HFF-Myc (cell line): ENCODE measurements around the gene P2RY1.
A peak's percentile ranks its signal among the peaks of the same experiment; 100 is the strongest.

Experiments
- DNase-seq: peaks from one replicate; pipeline ENCODE4 v3.0.0-alpha.2; 2011; ENCODE audit warnings: low read depth; ENCODE audit errors: extremely low read depth
- H3K4me3 ChIP-seq: replicated peaks from 2 replicates; pipeline ENCODE4 v1.5.1; 2011; ENCODE audit warnings: low read depth, mild to moderate bottlenecking, control low read depth, low read length
- CTCF ChIP-seq: IDR thresholded peaks from 2 replicates; pipeline ENCODE4 v1.5.1; 2012; ENCODE audit warnings: mild to moderate bottlenecking, low read depth, low read length, control low read depth; ENCODE audit errors: missing control alignments

Gene P2RY1

GRCh38 chr3:152827313-152827712 is 7.6 kb upstream of the P2RY1 start:
- H3K4me3 ChIP-seq: no peak overlapping the region
- DNase-seq: no peak
- TF ChIP-seq CTCF: no peak

- no peak for DNase-seq
- TF ChIP-seq CTCF: no peak
Observed at GRCh38 chr3:152828075-152828840, 6.7 kb upstream of the P2RY1 start.

GRCh38 chr3:152830245-152830644 is 4.7 kb upstream of the P2RY1 start:
- no peak for DNase-seq
- no peak overlapping the region for H3K4me3 ChIP-seq
- TF ChIP-seq CTCF: no peak

More at GRCh38 chr3:152828075-152828840, 6.7 kb upstream of the P2RY1 start:
- H3K4me3 ChIP-seq: no peak overlapping the region

GRCh38 chr3:152832046-152832445 is 2.9 kb upstream of the P2RY1 start:
- TF ChIP-seq CTCF: no peak

GRCh38 chr3:152833089-152833488 is 1.8 kb upstream of the P2RY1 start:
- no peak for DNase-seq
- no peak for TF ChIP-seq CTCF
- no peak overlapping the region for H3K4me3 ChIP-seq

More at GRCh38 chr3:152832046-152832445, 2.9 kb upstream of the P2RY1 start:
- no peak overlapping the region for H3K4me3 ChIP-seq
- no peak for DNase-seq

- peak overlapping the region; percentile 48 for H3K4me3 ChIP-seq
- no peak for TF ChIP-seq CTCF
- no peak for DNase-seq
Observed at GRCh38 chr3:152834191-152834775, 648 bp upstream of the P2RY1 start.
